SK-MEL-5 (cell line): Measurements from ENCODE around the gene PCDH9. TPM values are rescaled to one million over a fixed set of nuclear protein-coding genes. Genes with fewer than 3 reads are reported as not detected.

Source experiments
- DNase-seq: peaks from one replicate; pipeline ENCODE4 v3.0.0-alpha.2; 2016; ENCODE audit warnings: low read depth, low spot score
- in situ Hi-C: cut with HindIII; loops from 2 replicates; pipeline ENCODE4 v1.10.0; 2016; ENCODE audit warnings: low sequenced_read_pairs, high pct_unique_total_duplicates, low pct_unique_long_range_greater_than_20kb
- total RNA-seq: library from RNA; depleted of rRNA; stranded (reverse); fragments of >200 nt; shearing (Covaris generic); gene quantifications from 2 replicates; pipeline ENCODE4 v1.2.3, GENCODE V29; 2014

Gene PCDH9
- total RNA-seq, 1 experiment from 2014 or later, result 1.4 TPM

- DNase-seq, result no peak
- in situ Hi-C loops, result no loop called here
Observed at GRCh38 chr13:67193979-67194378, 36.2 kb downstream of the PCDH9 start.

DNA sequence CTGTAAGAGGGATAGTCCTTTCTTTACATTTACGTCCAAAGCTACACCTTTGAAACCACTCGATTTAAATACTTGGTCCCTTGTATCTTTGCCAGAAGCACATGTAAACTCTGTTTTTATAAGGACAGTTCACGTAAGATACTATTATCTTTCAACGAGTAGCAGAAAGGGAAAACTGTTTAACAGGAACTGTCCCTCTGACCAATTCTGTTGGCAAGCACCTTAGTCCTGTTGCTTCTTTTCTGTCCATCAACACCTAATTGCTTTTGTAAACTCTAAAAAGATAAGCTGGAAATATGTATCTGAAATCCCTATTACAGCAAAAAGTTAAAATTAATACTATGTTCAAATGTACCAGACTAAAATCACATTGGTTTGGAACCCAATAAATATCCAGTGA, 37.4 kb downstream of the PCDH9 start:
- in situ Hi-C loops, result no loop called here
- no peak for DNase-seq

DNA sequence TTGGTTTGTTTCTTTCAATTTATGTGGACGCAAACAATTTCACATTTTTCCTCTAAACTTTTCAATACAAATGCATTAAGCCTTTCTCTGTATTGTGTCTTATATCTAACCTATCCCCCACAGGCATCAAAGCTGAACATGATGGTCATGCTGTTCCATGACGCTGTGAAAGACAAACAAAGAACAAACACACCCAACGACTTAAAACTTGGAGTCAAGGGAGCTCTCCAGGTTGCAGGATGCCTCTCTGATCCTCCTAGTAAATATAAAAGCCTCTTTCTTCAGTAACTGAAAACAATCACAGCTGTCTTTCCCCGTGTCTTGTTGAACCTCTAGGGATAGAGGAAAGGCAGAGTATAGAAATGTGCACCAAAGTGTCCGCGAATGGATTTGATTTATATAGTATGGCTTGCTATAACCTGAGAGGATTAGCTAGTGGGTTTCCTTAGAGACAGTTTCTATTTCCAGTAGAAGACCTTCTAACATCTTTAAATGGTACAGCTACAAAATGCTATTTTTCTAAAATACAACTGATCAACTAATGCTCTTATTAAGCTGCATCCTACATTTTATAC, 43.1 kb downstream of the PCDH9 start:
- peak; percentile 93 for DNase-seq
- in situ Hi-C loops, result no loop called here

GRCh38 chr13:67184247-67184646, 45.9 kb downstream of the PCDH9 start:
- DNase-seq, result no peak
- in situ Hi-C loops, result no loop called here

GRCh38 chr13:67183151-67183550, 47.0 kb downstream of the PCDH9 start:
- in situ Hi-C loops, result no loop called here
- no peak for DNase-seq

DNA sequence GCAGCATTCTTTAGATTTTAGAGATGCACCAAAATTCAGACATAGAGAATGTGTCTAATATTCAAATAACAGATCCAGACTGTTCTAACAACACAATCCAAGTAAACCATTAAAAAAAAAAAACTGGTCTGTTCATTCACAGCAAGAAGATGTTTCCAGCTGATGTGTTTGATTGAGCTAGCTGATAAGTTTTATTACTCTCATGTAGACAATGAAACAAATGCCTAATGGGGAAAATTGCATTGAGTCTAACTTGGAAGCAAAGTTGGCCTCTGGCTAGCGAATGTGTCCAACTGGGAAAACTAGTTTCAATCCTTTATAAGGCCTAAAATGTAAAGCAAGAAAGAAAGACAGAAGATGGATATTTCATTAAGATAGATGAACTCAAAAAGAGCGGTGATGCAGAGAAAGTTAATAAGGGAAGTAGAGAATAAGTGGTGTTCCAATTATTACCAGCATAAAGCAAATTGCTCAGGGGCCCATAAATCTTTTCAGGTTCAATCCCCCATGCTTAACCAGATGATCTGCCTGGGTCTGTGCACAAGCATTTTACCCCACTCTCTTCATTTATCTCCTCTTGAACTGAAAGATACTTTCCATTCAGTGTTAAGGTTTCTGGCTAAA, 54.2 kb downstream of the PCDH9 start:
- in situ Hi-C loops, result no loop called here
- no peak for DNase-seq

GRCh38 chr13:67168384-67168783, 61.8 kb downstream of the PCDH9 start:
- in situ Hi-C loops, result no loop called here
- DNase-seq, result no peak

DNA sequence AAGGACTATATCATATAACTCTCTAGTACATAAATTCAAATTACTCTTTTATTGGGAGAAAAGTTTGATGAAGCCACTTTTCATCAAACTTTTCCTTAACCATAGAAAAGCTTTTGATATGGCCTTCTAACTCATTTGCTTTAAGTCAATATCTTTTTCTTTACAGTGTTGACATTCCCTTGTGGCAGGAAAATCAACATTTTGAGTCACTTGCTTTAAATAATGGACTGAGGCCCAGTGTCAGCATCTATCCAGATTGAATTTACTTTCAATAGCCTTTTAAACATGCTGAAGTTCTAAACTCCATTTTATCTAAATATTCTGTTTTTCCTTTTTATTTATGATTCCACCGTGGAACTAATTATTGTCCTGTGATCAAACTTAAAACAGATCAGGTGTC, 62.7 kb downstream of the PCDH9 start:
- DNase-seq, result no peak
- in situ Hi-C loops, result no loop called here

DNA sequence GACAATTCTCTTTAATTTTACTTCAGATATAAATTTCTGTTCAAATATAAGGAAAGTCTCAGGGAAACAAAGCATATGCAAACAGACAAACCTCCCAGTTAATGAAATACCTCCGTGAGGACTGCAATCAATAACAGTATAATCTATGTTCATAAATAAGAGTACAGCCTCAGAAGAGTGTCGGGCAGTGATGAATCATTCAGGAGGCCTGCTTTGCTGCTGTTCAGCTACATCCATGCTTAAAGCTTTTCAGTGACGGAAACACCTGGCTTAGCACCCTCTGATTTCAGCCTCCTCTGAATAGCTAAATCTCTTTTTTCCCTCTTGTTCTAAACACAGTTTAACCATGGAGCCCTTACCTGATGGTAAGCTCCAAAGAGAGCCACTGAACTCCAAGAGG, 69.0 kb downstream of the PCDH9 start:
- in situ Hi-C loops, result no loop called here
- no peak for DNase-seq

- no peak for DNase-seq
- in situ Hi-C loops, result no loop called here
Observed at GRCh38 chr13:67158903-67159302, 71.2 kb downstream of the PCDH9 start.

DNA sequence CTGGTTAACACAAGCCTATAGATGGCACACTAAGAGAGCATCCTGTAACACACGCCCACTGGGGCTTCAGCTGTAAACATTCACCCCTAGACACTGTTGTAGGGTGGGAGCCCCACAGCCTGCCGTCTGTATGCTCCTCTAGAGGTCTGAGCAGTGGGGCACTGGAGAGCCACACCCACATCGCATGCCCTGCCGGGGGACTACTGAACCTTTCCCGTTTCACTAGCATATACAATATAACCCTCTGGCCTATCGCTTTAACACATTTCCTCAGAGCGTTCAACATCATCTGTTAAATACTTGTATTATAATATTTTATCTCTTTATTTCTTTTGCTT, 73.4 kb downstream of the PCDH9 start:
- in situ Hi-C loops, result no loop called here
- no peak for DNase-seq

DNA sequence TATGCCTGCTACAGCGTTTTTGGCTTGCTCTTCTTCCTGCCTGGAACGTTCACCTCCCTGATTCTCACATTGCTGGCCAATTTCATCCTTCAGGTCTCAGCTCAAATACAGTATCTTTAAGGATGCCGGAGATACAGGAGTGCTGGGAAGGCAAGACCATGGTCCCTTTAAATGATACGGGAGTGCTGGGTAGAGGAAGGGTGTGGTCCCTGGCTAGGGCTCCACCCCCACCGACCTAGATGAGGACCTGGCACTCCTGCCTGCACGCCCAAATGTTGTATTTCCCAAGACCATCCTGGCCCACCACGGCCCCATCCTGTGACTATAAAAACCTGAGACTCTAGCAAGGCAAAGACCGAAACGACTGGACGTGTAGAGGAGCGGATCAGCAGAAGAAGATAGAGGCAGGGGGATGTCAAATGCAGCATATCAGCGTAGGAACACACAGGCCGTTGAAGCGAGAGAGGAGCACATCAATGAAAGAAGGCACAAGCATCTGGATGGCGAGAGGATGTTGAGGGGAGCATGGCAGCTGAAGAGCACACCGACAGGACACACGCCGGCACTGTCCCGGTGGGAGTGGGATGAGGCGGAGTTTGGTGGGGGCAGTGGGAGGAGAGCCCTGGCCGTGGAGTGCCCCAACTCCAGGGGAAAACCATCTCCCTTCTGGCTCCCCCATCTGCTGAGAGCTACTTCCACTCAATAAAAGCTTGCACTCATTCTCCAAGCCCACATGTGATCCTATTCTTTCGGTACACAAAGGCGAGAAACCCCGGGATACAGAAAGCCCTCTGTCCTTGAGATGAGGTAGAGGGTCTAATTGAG, 74.0 kb downstream of the PCDH9 start:
- no peak for DNase-seq
- in situ Hi-C loops, result no loop called here

- DNase-seq, result no peak
- in situ Hi-C loops, result no loop called here
Observed at GRCh38 chr13:67152085-67152484, 78.1 kb downstream of the PCDH9 start.

DNA sequence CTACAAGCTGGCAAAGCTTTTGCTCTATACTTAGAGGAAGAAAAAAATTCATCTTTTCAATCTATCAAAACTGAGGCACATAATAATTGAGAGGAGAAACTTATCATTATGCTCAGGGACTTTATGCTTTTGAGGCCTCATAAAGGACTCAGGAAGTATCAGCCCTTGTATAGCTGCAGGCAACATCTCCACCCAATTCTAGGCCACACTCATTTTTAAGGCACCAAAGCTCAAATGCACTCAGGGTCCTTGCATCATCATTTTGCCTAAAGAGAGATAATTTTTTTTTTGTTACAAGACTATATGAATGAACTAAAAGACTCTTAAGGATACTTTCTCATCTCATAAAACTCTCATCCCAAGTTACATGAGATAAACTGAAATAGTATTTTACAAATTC, 78.5 kb downstream of the PCDH9 start:
- no peak for DNase-seq
- in situ Hi-C loops, result no loop called here

GRCh38 chr13:67150608-67151007, 79.5 kb downstream of the PCDH9 start:
- no peak for DNase-seq
- in situ Hi-C loops, result no loop called here

DNA sequence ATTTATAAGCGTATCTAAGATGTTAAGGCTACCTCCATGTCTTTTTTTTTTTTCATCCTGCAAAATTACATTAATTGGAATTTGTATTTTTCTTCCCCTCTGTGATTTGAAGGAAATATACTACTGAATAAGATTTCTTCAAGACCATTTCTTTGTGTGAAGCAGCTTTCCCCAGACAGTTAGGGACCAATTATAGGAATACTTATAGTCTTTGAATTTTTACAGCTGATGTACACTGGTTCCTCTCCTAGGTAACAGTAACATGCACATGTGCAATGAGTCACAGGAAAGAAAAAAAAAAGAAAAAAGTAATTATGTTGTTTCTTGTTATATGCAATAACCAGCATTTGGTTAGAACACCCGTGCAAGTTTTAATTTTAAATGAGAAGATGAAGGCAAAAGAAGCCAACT, 82.0 kb downstream of the PCDH9 start:
- DNase-seq, result no peak

DNA sequence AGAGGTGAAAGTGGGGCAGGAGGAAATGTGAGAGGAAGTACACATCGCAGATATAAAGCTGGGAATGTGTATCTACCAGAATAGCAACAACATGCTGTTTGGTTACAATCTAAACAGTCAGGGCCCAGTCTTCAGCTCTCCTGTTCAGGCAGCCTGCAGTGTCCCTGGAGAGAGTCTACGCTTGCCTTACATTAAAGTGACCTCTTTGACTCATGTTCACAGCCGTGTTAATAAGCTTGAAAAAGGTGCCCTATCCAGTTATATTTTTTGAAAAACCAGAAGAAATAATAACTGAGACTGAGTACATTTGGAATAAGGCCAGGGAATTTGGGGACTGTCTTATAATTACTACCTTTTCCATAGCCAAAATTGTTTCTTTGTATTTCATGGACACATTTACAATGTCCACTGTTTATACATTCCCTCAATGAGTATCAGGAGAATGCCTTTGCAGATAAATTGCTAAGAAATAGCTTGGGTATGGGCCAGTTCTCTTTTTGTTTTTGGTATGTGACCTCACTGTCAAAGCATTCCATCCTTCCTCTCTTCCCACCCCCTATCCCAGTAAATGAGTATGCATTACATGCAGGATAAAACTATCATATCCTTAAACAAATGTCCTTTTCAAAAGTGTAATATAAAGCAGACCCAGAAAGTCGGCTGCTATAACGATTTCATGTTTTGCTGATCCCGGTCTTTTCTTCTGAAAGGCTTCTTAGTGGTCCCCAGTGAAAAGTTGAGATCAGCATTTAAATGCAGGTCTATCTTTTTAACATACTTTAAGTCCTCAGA, 82.6 kb downstream of the PCDH9 start:
- in situ Hi-C loops, result no loop called here
- peak; percentile 22 for DNase-seq

More for the DNA sequence above, 82.0 kb downstream of the PCDH9 start:
- in situ Hi-C loops, result no loop called here

DNA sequence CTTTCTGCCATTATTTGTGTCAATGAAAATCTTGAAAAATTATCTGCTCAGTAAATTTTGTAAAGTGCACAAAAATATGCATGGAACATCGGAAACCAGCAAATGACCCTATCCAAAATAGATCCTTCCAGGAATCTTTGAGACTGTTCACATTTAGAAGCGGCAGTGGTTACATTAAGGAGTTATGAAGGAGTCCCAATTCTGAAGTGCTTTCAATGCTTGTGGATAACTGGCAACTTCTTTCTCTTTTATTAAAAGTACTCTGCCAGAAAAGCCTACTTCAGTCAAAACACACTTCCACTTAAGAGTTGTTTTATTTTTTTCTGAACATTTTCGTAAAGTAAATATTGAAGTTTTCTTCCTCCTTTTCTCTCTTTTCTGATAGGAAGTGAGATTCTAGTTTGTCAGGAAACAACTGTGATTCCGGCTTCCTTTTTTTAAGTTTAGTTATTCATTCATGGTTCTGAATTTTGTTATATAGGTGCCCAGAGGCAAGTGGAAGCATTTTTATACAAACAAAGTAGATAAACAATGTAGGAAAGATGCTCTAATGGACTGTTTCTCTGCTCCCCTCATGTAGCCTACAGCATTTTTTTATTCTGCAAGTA, 83.5 kb downstream of the PCDH9 start:
- DNase-seq, result no peak

More for the DNA sequence above, 83.5 kb downstream of the PCDH9 start:
- in situ Hi-C loops, result no loop called here
